Mucosa of descending colon (tissue), 3 donors: ENCODE results near the gene C19orf12. TPM values are rescaled to one million over a fixed set of nuclear protein-coding genes. Genes with fewer than 3 reads are reported as not detected.

Experiments
- ATAC-seq: fragments of 200-7000 bp; cut with Tn5 transposase; one replicate; pipeline ENCODE4 v1.9.1; 2020; ENCODE audit warnings: mild to moderate bottlenecking, moderate library complexity
- DNase-seq, 3 donors: peaks; one replicate each; pipeline ENCODE4 v3.0.0-alpha.2; 2020
- H3K36me3 ChIP-seq: fragments of 200-600 bp; one replicate; pipeline ENCODE4 v1.8.0; 2021; ENCODE audit warnings: low read depth, mild to moderate bottlenecking
- H3K4me1 ChIP-seq: fragments of 200-600 bp; one replicate; pipeline ENCODE4 v1.8.0; 2021; ENCODE audit warnings: low read depth, mild to moderate bottlenecking
- H3K4me3 ChIP-seq: fragments of 200-600 bp; one replicate; pipeline ENCODE4 v1.8.0; 2021; ENCODE audit warnings: mild to moderate bottlenecking
- H3K9me3 ChIP-seq: fragments of 200-600 bp; one replicate; pipeline ENCODE4 v1.8.0; 2021; ENCODE audit warnings: mild to moderate bottlenecking
- intact Hi-C, 2 donors: fragments of 100-400 bp; cut with DNase I in 1 of 2; cut with micrococcal nuclease in 1 of 2; formaldehyde crosslinking; loops; one replicate each; pipeline versions ENCODE4 v1.11.0 to v1.11.1; 2022; cut with DNase I, micrococcal nuclease
- total RNA-seq, 3 donors: library from RNA; stranded (reverse); fragmentation: NEBNext Ultra II Directional in 2 of 3; extraction: Animal tissue kit (Norgen Biotek cat#: 25700) in 2 of 3; gene quantifications; one replicate each; pipeline versions ENCODE4 v1.2.1 to v1.2.4, GENCODE V29; 2021 to 2023
- TF ChIP-seq, protein P1 (sequence below): fragments of 200-600 bp; IDR thresholded peaks from one replicate; pipeline ENCODE4 v1.8.0; 2022; ENCODE audit warnings: antibody characterized with exemption, mild to moderate bottlenecking
- donor health status: DM: no; HTN: no; CAD: no; lungs with moderate emphysema.
- donor health status: DM: no; HTN: no; CAD: no.
- donor health status: DM: no; HTN: yes; CAD: no.

The C19orf12 gene
- total RNA-seq, 3 donors from 2014 or later: 17.0 to 26.6 (median 18.4) TPM

GRCh38 chr19:29665826-29666577, 49.1 kb downstream of the C19orf12 start:
- peak; percentile 48 for ATAC-seq
- intact Hi-C loops: no loop called here

GRCh38 chr19:29665215-29665825, 49.7 kb downstream of the C19orf12 start, which contains the start of gene PLEKHF1:
TSS of gene PLEKHF1 (plus strand) at chr19:29665461. CDS start at chr19:29673840, 8,379 bp downstream.
- intact Hi-C loops: no loop called here
- Histone ChIP-seq H3K4me3 (peak within 1 kb of the TSS; percentile 72), H3K9me3 (no peaks in the 10 kb centered on the region), H3K36me3 (no peaks in the 10 kb centered on the region), H3K4me1 (peaks cover 22% of the 10 kb centered on the region)
- peak; percentile 94 for ATAC-seq
- DNase-seq: peak; percentile 94 to 95 (median 94)
- TF ChIP-seq, protein P1, sequence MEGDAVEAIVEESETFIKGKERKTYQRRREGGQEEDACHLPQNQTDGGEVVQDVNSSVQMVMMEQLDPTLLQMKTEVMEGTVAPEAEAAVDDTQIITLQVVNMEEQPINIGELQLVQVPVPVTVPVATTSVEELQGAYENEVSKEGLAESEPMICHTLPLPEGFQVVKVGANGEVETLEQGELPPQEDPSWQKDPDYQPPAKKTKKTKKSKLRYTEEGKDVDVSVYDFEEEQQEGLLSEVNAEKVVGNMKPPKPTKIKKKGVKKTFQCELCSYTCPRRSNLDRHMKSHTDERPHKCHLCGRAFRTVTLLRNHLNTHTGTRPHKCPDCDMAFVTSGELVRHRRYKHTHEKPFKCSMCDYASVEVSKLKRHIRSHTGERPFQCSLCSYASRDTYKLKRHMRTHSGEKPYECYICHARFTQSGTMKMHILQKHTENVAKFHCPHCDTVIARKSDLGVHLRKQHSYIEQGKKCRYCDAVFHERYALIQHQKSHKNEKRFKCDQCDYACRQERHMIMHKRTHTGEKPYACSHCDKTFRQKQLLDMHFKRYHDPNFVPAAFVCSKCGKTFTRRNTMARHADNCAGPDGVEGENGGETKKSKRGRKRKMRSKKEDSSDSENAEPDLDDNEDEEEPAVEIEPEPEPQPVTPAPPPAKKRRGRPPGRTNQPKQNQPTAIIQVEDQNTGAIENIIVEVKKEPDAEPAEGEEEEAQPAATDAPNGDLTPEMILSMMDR: no peak

More at GRCh38 chr19:29665826-29666577, 49.1 kb downstream of the C19orf12 start:
- Histone ChIP-seq H3K4me3 (peak overlapping the region; percentile 72), H3K36me3 (no peaks in the 10 kb centered on the region), H3K9me3 (no peaks in the 10 kb centered on the region), H3K4me1 (peaks cover 22% of the 10 kb centered on the region)
- DNase-seq: peak in 1 of 3 donors; percentile 73
- TF ChIP-seq, protein P1: no peak

GRCh38 chr19:29664753-29665214, 50.3 kb downstream of the C19orf12 start:
- TF ChIP-seq, protein P1: peak; percentile 7
- no peaks in the 10 kb centered on the region for H3K9me3 ChIP-seq
- peaks cover 22% of the 10 kb centered on the region for H3K4me1 ChIP-seq
- no peaks in the 10 kb centered on the region for H3K36me3 ChIP-seq
- ATAC-seq (peak; percentile 16), DNase-seq (no peak)
- intact Hi-C loops: no loop called here
- peak overlapping the region; percentile 72 for H3K4me3 ChIP-seq

GRCh38 chr19:29663861-29664752, 51.0 kb downstream of the C19orf12 start:
- no peaks in the 10 kb centered on the region for H3K9me3 ChIP-seq
- no peak overlapping the region for H3K4me3 ChIP-seq
- ATAC-seq (no peak), DNase-seq (peak in 1 of 3 donors; percentile 60)
- no peaks in the 10 kb centered on the region for H3K36me3 ChIP-seq
- TF ChIP-seq, protein P1: no peak
- intact Hi-C loops: no loop called here
- peaks cover 22% of the 10 kb centered on the region for H3K4me1 ChIP-seq
